LNCAP (cell line): Measurements from ENCODE around the gene ZNF215.

Experiments
- TF ChIP-seq, protein P1 (sequence below): fragments of 450-650 bp; IDR thresholded peaks from 2 replicates; pipeline ENCODE4 v1.5.1; 2017; ENCODE audit warnings: mild to moderate bottlenecking

The ZNF215 gene

DNA sequence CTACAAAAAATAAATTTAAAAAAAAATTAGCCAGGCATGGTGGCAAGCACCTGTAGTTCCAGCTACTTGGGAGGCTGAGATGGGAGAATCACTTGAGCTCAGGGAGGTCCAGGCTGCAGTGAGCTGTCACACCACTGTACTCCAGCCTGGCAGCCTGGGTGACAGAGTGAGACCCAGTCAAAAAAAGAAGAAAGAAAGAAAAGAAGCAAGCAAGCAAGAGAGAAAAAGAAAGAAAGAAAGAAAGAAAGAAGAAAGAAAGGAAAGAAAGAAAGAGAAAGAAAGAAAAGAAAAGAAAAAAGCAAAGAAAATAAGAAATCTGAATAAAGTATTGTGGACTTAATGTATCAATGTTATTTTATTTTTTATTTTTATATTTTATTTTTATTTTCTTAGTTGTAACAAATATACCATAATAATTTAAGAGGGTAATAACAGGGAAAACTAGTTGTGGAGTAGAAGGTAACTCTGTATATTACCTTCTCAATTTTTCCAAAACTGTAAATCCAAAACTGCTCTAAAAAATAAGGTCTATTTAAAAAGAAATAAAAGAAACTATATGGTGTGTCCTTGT is 1.1 kb upstream of the ZNF215 start:
- TF ChIP-seq, protein P1, sequence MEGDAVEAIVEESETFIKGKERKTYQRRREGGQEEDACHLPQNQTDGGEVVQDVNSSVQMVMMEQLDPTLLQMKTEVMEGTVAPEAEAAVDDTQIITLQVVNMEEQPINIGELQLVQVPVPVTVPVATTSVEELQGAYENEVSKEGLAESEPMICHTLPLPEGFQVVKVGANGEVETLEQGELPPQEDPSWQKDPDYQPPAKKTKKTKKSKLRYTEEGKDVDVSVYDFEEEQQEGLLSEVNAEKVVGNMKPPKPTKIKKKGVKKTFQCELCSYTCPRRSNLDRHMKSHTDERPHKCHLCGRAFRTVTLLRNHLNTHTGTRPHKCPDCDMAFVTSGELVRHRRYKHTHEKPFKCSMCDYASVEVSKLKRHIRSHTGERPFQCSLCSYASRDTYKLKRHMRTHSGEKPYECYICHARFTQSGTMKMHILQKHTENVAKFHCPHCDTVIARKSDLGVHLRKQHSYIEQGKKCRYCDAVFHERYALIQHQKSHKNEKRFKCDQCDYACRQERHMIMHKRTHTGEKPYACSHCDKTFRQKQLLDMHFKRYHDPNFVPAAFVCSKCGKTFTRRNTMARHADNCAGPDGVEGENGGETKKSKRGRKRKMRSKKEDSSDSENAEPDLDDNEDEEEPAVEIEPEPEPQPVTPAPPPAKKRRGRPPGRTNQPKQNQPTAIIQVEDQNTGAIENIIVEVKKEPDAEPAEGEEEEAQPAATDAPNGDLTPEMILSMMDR: no peak

DNA sequence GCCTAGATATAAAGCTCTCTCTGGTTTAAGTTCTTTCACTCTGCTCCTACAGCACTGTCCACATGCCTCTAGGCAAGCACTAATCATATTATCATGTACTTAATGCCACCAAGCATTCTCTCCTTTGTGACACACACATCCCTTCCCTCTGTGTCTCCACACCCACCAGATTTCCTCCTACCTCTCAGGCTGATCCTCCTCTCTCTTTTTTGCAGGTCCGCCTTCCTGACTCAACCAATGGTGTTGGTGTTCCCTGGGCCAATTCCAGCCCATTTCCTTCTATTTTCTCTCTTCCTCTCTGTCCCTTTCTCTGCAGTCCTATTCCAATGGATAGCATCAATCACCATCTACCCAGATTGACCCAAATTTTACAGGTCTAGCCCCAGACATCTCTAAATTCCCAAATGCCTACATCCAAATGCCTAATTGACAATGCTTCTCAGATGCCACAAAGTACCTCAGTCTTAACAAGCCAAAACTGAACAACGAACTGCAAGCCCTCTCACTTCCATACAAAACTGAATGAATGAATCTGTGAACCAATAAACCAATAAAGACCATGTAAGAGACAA is 504 bp upstream of the ZNF215 start:
- TF ChIP-seq, protein P1: no peak

DNA sequence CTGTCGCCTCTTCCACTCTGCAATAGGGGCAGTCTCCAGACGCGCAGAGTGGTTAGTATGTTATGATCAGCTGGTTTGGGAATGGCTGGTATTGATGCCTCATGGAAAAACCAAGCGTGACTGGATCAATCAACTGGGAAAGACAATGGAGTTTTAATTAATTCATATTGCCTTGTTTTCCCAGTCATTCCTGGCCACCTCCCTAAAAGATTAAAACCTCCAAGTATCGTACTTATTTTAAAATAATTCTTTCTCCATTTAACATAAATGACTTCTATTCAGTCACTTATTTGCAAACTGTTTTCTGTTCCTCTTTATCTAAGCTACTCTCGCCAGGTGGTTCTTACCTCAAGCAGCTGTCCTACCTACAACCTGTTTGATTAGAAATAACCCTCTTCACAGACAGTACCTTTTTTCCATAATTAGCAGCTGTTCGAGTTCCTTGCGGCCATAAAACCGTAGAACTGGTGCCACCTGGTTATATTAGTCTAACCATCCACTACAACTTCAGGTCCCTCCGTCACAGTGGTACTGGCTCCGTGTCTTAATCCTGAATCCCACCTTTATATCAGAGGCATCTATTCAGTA is 898 bp downstream of the ZNF215 start:
- TF ChIP-seq, protein P1: no peak

DNA sequence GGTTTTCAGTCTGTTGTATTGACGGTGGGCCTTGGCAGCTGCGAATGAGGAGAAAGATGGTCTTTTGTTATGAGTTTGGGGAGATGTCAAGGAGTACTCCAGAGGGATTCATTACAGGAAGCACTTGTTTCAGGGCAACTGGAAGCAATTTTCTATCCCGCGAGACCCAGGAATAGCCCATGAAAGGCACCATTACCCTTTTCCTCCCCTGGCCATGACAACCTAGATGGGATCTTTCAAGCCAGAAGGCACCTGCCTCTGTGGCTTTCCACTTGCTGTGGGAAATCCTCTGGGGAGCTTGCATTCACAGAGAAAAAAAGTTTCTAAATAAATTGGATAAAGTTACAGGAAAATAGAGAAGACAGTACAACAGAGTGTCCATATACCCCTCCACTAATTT is 2.7 kb downstream of the ZNF215 start:
- TF ChIP-seq, protein P1: no peak

DNA sequence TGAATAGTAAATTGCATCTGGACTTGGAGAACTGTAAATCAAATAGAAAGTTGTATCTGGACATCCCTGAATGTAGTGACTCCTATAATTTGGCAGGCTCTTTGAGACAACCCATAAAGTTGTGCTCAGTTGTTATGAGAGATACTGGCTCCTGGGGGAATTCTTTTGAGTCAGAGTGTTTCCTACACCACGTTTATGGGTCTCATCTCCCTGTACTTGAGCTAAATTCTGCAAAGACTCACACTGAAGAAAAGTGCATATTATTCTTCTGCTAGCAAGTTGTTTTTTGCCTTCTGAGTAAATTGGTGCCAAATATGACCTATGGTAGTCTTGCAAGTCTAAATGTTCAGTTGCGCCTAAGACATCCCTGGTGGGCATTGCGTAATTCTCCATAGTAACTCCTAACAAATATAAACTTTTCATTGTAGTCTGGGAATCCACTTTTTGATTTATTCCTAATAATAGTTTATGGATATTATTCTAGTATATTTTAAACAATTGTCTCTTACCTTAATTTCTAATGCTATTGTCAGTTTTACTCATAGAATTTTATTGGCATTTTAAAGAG is 5.0 kb downstream of the ZNF215 start:
- TF ChIP-seq, protein P1: no peak

DNA sequence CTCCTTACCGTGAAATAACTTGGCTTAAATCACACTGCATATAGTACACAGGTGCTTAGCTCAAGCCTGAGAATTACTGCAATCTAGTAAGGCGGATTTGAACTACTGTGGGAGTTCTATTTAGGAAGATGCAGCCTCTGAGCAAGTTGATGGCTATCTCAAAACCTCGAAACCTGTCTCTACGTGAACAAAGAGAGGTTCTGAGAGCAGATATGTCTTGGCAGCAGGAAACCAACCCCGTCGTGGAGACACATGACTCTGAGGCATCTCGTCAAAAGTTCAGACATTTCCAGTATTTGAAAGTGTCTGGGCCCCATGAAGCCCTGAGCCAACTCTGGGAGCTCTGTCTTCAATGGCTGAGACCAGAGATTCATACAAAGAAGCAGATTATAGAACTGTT is 5.9 kb downstream of the ZNF215 start:
- TF ChIP-seq, protein P1: no peak

DNA sequence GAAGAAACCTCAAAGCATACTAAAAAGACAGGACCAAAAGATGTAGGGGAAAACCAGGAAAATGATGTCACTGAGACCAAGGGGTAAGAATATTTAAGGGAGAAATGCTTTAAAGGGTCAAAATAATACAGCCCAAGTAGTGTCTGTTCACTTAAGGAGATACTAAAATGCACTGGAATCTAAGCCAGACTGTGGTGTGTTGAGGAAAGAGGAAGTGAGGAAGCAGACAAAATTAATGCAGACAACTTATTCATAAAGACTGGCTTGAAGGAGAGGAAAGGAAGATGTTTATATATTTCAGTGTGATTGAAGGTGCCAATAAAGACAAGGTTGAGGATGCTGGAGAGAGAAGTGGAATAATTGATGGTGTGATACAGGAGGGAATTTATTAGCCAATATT is 15.7 kb downstream of the ZNF215 start:
- TF ChIP-seq, protein P1: no peak
